OCI-LY3 (cell line): ENCODE results near the gene FCHO1.

Experiments
- CTCF ChIP-seq: fragments of 200-600, 300-600 bp; sonication (generic); IDR thresholded peaks from 2 replicates; pipeline ENCODE4 v1.5.1; 2014; ENCODE audit warnings: antibody characterized with exemption, low read length, low read depth
- EZH2phosphoT487 ChIP-seq: fragments of 200-600 bp; shearing (Covaris generic); IDR thresholded peaks from 2 replicates; pipeline ENCODE4 v1.6.1; 2018; ENCODE audit warnings: antibody characterized with exemption, mixed run types, low read depth

- TF ChIP-seq CTCF = no peak
- no peak for TF ChIP-seq EZH2phosphoT487
Measured at GRCh38 chr19:17735410-17735809, 15.9 kb upstream of the FCHO1 start.
